ENCODE measurements around the gene GPC3.
"Not testable (repeated sequence)": the region's sequence is repeated elsewhere in the genome, so short reads cannot be mapped to it uniquely, and the experiment has no call there.

Gene GPC3

GRCh38 chrX:133723930-133724329 is 261.5 kb downstream of the GPC3 start:
- DNase-seq (ENCODE audit: low spot score): no peak
- Histone ChIP-seq H3K4me3 (ENCODE audit: severe bottlenecking) (no peak overlapping the region), H3K27ac (ENCODE audit: poor library complexity, severe bottlenecking) (no peak overlapping the region), H3K4me1 (ENCODE audit: insufficient read depth, poor library complexity, severe bottlenecking) (peaks cover 13% of the 10 kb centered on the region), H3K27me3 (ENCODE audit: insufficient read depth, poor library complexity, severe bottlenecking) (no peaks in the 10 kb centered on the region), H3K9me3 (ENCODE audit: severe bottlenecking) (no peaks in the 10 kb centered on the region), H3K36me3 (ENCODE audit: low read depth) (no peaks in the 10 kb centered on the region)
- no peak for ATAC-seq (ENCODE audit: low read depth)
- TF ChIP-seq CTCF (IDR thresholded peaks at IDR 0.05; ENCODE audit: poor library complexity, severe bottlenecking): no peak

GRCh38 chrX:133722756-133723155 is 262.6 kb downstream of the GPC3 start:
- DNase-seq (ENCODE audit: low spot score) (no peak), ATAC-seq (ENCODE audit: low read depth) (no peak)
- no peak overlapping the region for H3K4me3 ChIP-seq (ENCODE audit: severe bottlenecking)
- H3K27ac ChIP-seq (ENCODE audit: poor library complexity, severe bottlenecking): no peak overlapping the region
- TF ChIP-seq CTCF (IDR thresholded peaks at IDR 0.05; ENCODE audit: poor library complexity, severe bottlenecking): no peak
- H3K36me3 ChIP-seq (ENCODE audit: low read depth): no peaks in the 10 kb centered on the region
- H3K27me3 ChIP-seq (ENCODE audit: insufficient read depth, poor library complexity, severe bottlenecking): no peaks in the 10 kb centered on the region
- H3K4me1 ChIP-seq (ENCODE audit: insufficient read depth, poor library complexity, severe bottlenecking): peaks cover 13% of the 10 kb centered on the region
- no peaks in the 10 kb centered on the region for H3K9me3 ChIP-seq (ENCODE audit: severe bottlenecking)

GRCh38 chrX:133720269-133720668 is 265.1 kb downstream of the GPC3 start:
- H3K4me1 ChIP-seq (ENCODE audit: insufficient read depth, poor library complexity, severe bottlenecking); H3K27me3 ChIP-seq (ENCODE audit: insufficient read depth, poor library complexity, severe bottlenecking); H3K9me3 ChIP-seq (ENCODE audit: severe bottlenecking); H3K27ac ChIP-seq (ENCODE audit: poor library complexity, severe bottlenecking); ATAC-seq (ENCODE audit: low read depth); H3K4me3 ChIP-seq (ENCODE audit: severe bottlenecking); H3K36me3 ChIP-seq (ENCODE audit: low read depth); DNase-seq (ENCODE audit: low spot score): not testable (repeated sequence)

GRCh38 chrX:133715715-133716114 is 269.7 kb downstream of the GPC3 start:
- H3K27ac ChIP-seq (ENCODE audit: poor library complexity, severe bottlenecking): no peak overlapping the region
- H3K27me3 ChIP-seq (ENCODE audit: insufficient read depth, poor library complexity, severe bottlenecking): no peaks in the 10 kb centered on the region
- TF ChIP-seq CTCF (IDR thresholded peaks at IDR 0.05; ENCODE audit: poor library complexity, severe bottlenecking): no peak
- H3K36me3 ChIP-seq (ENCODE audit: low read depth): no peaks in the 10 kb centered on the region
- H3K4me3 ChIP-seq (ENCODE audit: severe bottlenecking): no peak overlapping the region
- no peak for ATAC-seq (ENCODE audit: low read depth)
- no peaks in the 10 kb centered on the region for H3K4me1 ChIP-seq (ENCODE audit: insufficient read depth, poor library complexity, severe bottlenecking)
- H3K9me3 ChIP-seq (ENCODE audit: severe bottlenecking): no peaks in the 10 kb centered on the region
- DNase-seq (ENCODE audit: low spot score): no peak

GRCh38 chrX:133709501-133709900 is 275.9 kb downstream of the GPC3 start:
- DNase-seq (ENCODE audit: low spot score) (no peak), ATAC-seq (ENCODE audit: low read depth) (no peak)
- H3K4me1 ChIP-seq (ENCODE audit: insufficient read depth, poor library complexity, severe bottlenecking): no peaks in the 10 kb centered on the region
- no peak for TF ChIP-seq CTCF (IDR thresholded peaks at IDR 0.05; ENCODE audit: poor library complexity, severe bottlenecking)
- no peaks in the 10 kb centered on the region for H3K36me3 ChIP-seq (ENCODE audit: low read depth)
- H3K4me3 ChIP-seq (ENCODE audit: severe bottlenecking): no peak overlapping the region
- no peaks in the 10 kb centered on the region for H3K27me3 ChIP-seq (ENCODE audit: insufficient read depth, poor library complexity, severe bottlenecking)
- H3K27ac ChIP-seq (ENCODE audit: poor library complexity, severe bottlenecking): no peak overlapping the region
- no peaks in the 10 kb centered on the region for H3K9me3 ChIP-seq (ENCODE audit: severe bottlenecking)
